HFFc6 (cell line): ENCODE results near the gene ATF4. TPM values are rescaled to one million over a fixed set of nuclear protein-coding genes. Genes with fewer than 3 reads are reported as not detected.

Experiments
- DNase-seq: peaks from one replicate; pipeline ENCODE4 v3.0.0-alpha.2; 2018
- H3K27ac Mint-ChIP-seq: 2 replicates; pipeline ENCODE4 v1.8.0; 2020; ENCODE audit warnings: mild to moderate bottlenecking, mixed read lengths
- H3K27me3 Mint-ChIP-seq: 2 replicates; pipeline ENCODE4 v1.8.0; 2021; ENCODE audit warnings: mild to moderate bottlenecking, moderate library complexity, mixed read lengths; ENCODE audit not compliant: insufficient read depth
- H3K36me3 Mint-ChIP-seq: 2 replicates; pipeline ENCODE4 v1.8.0; 2021; ENCODE audit warnings: low read depth, mixed read lengths
- H3K4me1 Mint-ChIP-seq: 2 replicates; pipeline ENCODE4 v1.8.0; 2020; ENCODE audit warnings: low read depth, mixed read lengths
- H3K4me3 Mint-ChIP-seq: 2 replicates; pipeline ENCODE4 v1.8.0; 2020; ENCODE audit warnings: mild to moderate bottlenecking, moderate library complexity, mixed read lengths
- H3K9me3 Mint-ChIP-seq: 2 replicates; pipeline ENCODE4 v1.8.0; 2020; ENCODE audit warnings: mild to moderate bottlenecking, mixed read lengths
- CTCF ChIP-seq: fragments of 200-600 bp; sonication (generic); IDR thresholded peaks from 2 replicates; pipeline ENCODE4 v1.5.0; 2021; ENCODE audit warnings: antibody characterized with exemption, mild to moderate bottlenecking
- total RNA-seq, 6 experiments: library from RNA; stranded (reverse); fragmentation: NEBNext Ultra II Directional; extraction: Animal tissue kit (Norgen Biotek cat#: 25700); gene quantifications; 2 replicates in 1 of 6; 3 replicates in 5 of 6; pipeline ENCODE4 v1.2.3, GENCODE V29; 2021

Gene ATF4
- total RNA-seq, 6 experiments from 2014 or later: 227 to 271 (median 249) TPM

DNA sequence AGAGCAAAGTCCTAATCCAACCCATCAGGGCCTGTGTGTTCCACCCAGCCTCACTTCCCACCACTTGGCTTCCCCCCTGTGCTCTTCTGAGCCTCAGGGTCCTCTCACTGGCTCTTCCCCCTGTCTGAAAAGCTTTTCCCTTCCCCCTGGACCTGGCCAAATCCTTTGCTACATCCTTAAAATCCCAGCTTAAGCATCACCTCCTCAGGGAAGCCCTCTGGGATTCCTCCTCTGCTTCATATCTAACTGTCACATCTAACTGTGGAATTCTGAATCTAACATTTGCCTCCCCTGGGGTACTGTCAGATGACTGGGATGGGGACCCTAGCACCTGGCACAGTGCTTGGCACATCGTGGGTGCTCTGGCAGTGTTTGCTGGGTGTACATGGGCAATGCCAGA, 51.2 kb downstream of the ATF4 start:
- H3K27me3 Mint-ChIP-seq: peaks cover 7% of the 10 kb centered on the region
- H3K4me1 Mint-ChIP-seq: peaks cover 16% of the 10 kb centered on the region
- H3K4me3 Mint-ChIP-seq: no peak overlapping the region
- H3K9me3 Mint-ChIP-seq: no peaks in the 10 kb centered on the region
- H3K27ac Mint-ChIP-seq: no peak overlapping the region
- no peaks in the 10 kb centered on the region for H3K36me3 Mint-ChIP-seq
- DNase-seq: no peak
- TF ChIP-seq CTCF: no peak

Other genes with a start within 250 kb of the ATF4 start
- 1,000 to 10,000 TPM; 1,444 to 1,605 (median 1,488) TPM for gene RPL3, start 200.9 kb upstream of the ATF4 start, total RNA-seq
- 10 to 100 TPM; 16.0 to 20.2 (median 18.5) TPM for gene SYNGR1, start 170.6 kb upstream of the ATF4 start, total RNA-seq
- gene TAB1, start 120.8 kb upstream of the ATF4 start, total RNA-seq: 10 to 100 TPM; 16.0 to 21.2 (median 17.8) TPM
- gene MGAT3, start 63.5 kb upstream of the ATF4 start, total RNA-seq: not detected
- 10 to 100 TPM; 26.4 to 32.8 (median 28.7) TPM for gene MIEF1, start 18.3 kb upstream of the ATF4 start, total RNA-seq
- 10 to 100 TPM; 60.5 to 85.5 (median 75.9) TPM for gene RPS19BP1, start 12.2 kb downstream of the ATF4 start, total RNA-seq
- gene CACNA1I, start 50.2 kb downstream of the ATF4 start, total RNA-seq: not detected